ENCODE measurements around the gene PRDM16.

Gene PRDM16

GRCh38 chr1:3366126-3367051, 297.4 kb downstream of the PRDM16 start:
- Histone ChIP-seq H3K27ac (ENCODE audit: low read length) (no peak overlapping the region), H3K79me2 (ENCODE audit: insufficient read depth, low read length) (no peaks in the 10 kb centered on the region), H3K9me3 (ENCODE audit: insufficient read depth, low read length, severe bottlenecking) (no peaks in the 10 kb centered on the region), H3K4me1 (ENCODE audit: insufficient read depth, low read length) (no peaks in the 10 kb centered on the region), H3K36me3 (ENCODE audit: insufficient read depth, low read length) (no peaks in the 10 kb centered on the region), H3K9ac (ENCODE audit: low read depth, low read length) (no peak overlapping the region), H4K20me1 (ENCODE audit: insufficient read depth, low read length) (no peaks in the 10 kb centered on the region), H3K4me2 (ENCODE audit: insufficient read depth, low read length) (no peak overlapping the region), H3K4me3 (ENCODE audit: low read depth in 1 of 2, low read length in 2 of 2) (no peak overlapping the region), H3K27me3 (ENCODE audit: insufficient read depth, low read length, poor library complexity) (no peaks in the 10 kb centered on the region), H2AFZ (ENCODE audit: low read depth, low read length) (no peak overlapping the region)
- ATAC-seq (ENCODE audit: insufficient read depth, low read depth) (no peak), DNase-seq (no peak)
- TF ChIP-seq, protein P1, sequence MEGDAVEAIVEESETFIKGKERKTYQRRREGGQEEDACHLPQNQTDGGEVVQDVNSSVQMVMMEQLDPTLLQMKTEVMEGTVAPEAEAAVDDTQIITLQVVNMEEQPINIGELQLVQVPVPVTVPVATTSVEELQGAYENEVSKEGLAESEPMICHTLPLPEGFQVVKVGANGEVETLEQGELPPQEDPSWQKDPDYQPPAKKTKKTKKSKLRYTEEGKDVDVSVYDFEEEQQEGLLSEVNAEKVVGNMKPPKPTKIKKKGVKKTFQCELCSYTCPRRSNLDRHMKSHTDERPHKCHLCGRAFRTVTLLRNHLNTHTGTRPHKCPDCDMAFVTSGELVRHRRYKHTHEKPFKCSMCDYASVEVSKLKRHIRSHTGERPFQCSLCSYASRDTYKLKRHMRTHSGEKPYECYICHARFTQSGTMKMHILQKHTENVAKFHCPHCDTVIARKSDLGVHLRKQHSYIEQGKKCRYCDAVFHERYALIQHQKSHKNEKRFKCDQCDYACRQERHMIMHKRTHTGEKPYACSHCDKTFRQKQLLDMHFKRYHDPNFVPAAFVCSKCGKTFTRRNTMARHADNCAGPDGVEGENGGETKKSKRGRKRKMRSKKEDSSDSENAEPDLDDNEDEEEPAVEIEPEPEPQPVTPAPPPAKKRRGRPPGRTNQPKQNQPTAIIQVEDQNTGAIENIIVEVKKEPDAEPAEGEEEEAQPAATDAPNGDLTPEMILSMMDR (IDR thresholded peaks at IDR 0.05; ENCODE audit: borderline replicate concordance, extremely low read depth, low read length, poor library complexity, severe bottlenecking): no peak
- no peak for TF ChIP-seq EZH2 (IDR thresholded peaks at IDR 0.05; ENCODE audit: borderline replicate concordance, low read depth, low read length, severe bottlenecking)

- Histone ChIP-seq H3K4me3 (ENCODE audit: low read depth in 1 of 2, low read length in 2 of 2) (no peak overlapping the region), H3K27ac (ENCODE audit: low read length) (no peak overlapping the region), H3K9me3 (ENCODE audit: insufficient read depth, low read length, severe bottlenecking) (no peaks in the 10 kb centered on the region), H4K20me1 (ENCODE audit: insufficient read depth, low read length) (no peaks in the 10 kb centered on the region), H3K79me2 (ENCODE audit: insufficient read depth, low read length) (no peaks in the 10 kb centered on the region), H3K36me3 (ENCODE audit: insufficient read depth, low read length) (no peaks in the 10 kb centered on the region), H3K9ac (ENCODE audit: low read depth, low read length) (no peak overlapping the region), H3K4me1 (ENCODE audit: insufficient read depth, low read length) (no peaks in the 10 kb centered on the region), H3K4me2 (ENCODE audit: insufficient read depth, low read length) (no peak overlapping the region), H2AFZ (ENCODE audit: low read depth, low read length) (no peak overlapping the region), H3K27me3 (ENCODE audit: insufficient read depth, low read length, poor library complexity) (no peaks in the 10 kb centered on the region)
- no peak for DNase-seq
- TF ChIP-seq, protein P1 (IDR thresholded peaks at IDR 0.05; ENCODE audit: borderline replicate concordance, extremely low read depth, low read length, poor library complexity, severe bottlenecking): no peak
- no peak for TF ChIP-seq EZH2 (IDR thresholded peaks at IDR 0.05; ENCODE audit: borderline replicate concordance, low read depth, low read length, severe bottlenecking)
- ATAC-seq (ENCODE audit: insufficient read depth, low read depth): no peak
Measured at GRCh38 chr1:3367376-3367775, 298.4 kb downstream of the PRDM16 start.

GRCh38 chr1:3368059-3368458, 299.1 kb downstream of the PRDM16 start:
- Histone ChIP-seq H3K4me1 (ENCODE audit: insufficient read depth, low read length) (no peaks in the 10 kb centered on the region), H3K27ac (ENCODE audit: low read length) (no peak overlapping the region), H3K4me2 (ENCODE audit: insufficient read depth, low read length) (no peak overlapping the region), H3K9ac (ENCODE audit: low read depth, low read length) (no peak overlapping the region), H3K9me3 (ENCODE audit: insufficient read depth, low read length, severe bottlenecking) (no peaks in the 10 kb centered on the region), H3K36me3 (ENCODE audit: insufficient read depth, low read length) (no peaks in the 10 kb centered on the region), H2AFZ (ENCODE audit: low read depth, low read length) (no peak overlapping the region), H3K79me2 (ENCODE audit: insufficient read depth, low read length) (no peaks in the 10 kb centered on the region), H3K4me3 (ENCODE audit: low read depth in 1 of 2, low read length in 2 of 2) (no peak overlapping the region), H3K27me3 (ENCODE audit: insufficient read depth, low read length, poor library complexity) (no peaks in the 10 kb centered on the region), H4K20me1 (ENCODE audit: insufficient read depth, low read length) (no peaks in the 10 kb centered on the region)
- TF ChIP-seq EZH2 (IDR thresholded peaks at IDR 0.05; ENCODE audit: borderline replicate concordance, low read depth, low read length, severe bottlenecking): no peak
- TF ChIP-seq, protein P1 (IDR thresholded peaks at IDR 0.05; ENCODE audit: borderline replicate concordance, extremely low read depth, low read length, poor library complexity, severe bottlenecking): no peak
- no peak for DNase-seq
- no peak for ATAC-seq (ENCODE audit: insufficient read depth, low read depth)
